MCF 10A (cell line): ENCODE measurements around the gene ACAP2. TPM values are rescaled to one million over a fixed set of nuclear protein-coding genes. Genes with fewer than 3 reads are reported as not detected.

Experiments
- BruUV-seq: library from RNA; stranded (reverse); fragments of 400-500 nt; replicated peaks from 2 replicates; lab custom pipeline; 2021; lab: Mats Ljungman, UMichigan
- CTCF ChIA-PET: fragments of 300-600 bp; sonication (Branson Sonifier 250); formaldehyde crosslinking; extraction: SDS; loops from one replicate; lab custom pipeline; 2021; ENCODE audit warnings: antibody characterized with exemption, inconsistent platforms; lab: Yijun Ruan, JAX
- POLR2A ChIA-PET: fragments of 300-600, 350-650 bp; sonication (Branson Sonifier 250); formaldehyde crosslinking; extraction: SDS; loops from one replicate; lab custom pipeline; 2020; ENCODE audit warnings: antibody characterized with exemption, inconsistent platforms; lab: Yijun Ruan, JAX
- DNase-seq: peaks from one replicate; pipeline ENCODE4 v3.0.0-alpha.2; 2018; ENCODE audit not compliant: unreplicated experiment
- H3K27ac Mint-ChIP-seq: one replicate; pipeline ENCODE4 v1.8.0; 2022; ENCODE audit warnings: mild to moderate bottlenecking, low read depth, mixed read lengths; ENCODE audit not compliant: unreplicated experiment
- H3K27me3 Mint-ChIP-seq: one replicate; pipeline ENCODE4 v1.8.0; 2022; ENCODE audit warnings: mixed read lengths; ENCODE audit not compliant: insufficient read depth, unreplicated experiment
- H3K36me3 Mint-ChIP-seq: one replicate; pipeline ENCODE4 v1.8.0; 2022; ENCODE audit warnings: mild to moderate bottlenecking, moderate library complexity, mixed read lengths; ENCODE audit not compliant: insufficient read depth, unreplicated experiment
- H3K4me1 Mint-ChIP-seq: one replicate; pipeline ENCODE4 v1.8.0; 2022; ENCODE audit warnings: mixed read lengths; ENCODE audit not compliant: insufficient read depth, unreplicated experiment
- H3K4me3 Mint-ChIP-seq: one replicate; pipeline ENCODE4 v1.8.0; 2022; ENCODE audit warnings: mild to moderate bottlenecking, moderate library complexity, mixed read lengths; ENCODE audit not compliant: unreplicated experiment
- H3K9me3 Mint-ChIP-seq: one replicate; pipeline ENCODE4 v1.8.0; 2022; ENCODE audit warnings: mixed read lengths; ENCODE audit not compliant: unreplicated experiment
- CTCF ChIP-seq: fragments of 200-600 bp; IDR thresholded peaks from one replicate; pipeline ENCODE4 v1.8.0; 2022; ENCODE audit warnings: antibody characterized with exemption, mild to moderate bottlenecking; ENCODE audit not compliant: unreplicated experiment
- intact Hi-C: fragments of 100-400 bp; cut with micrococcal nuclease; formaldehyde crosslinking; loops from 2 replicates; pipeline ENCODE4 v1.14.1; 2022
- total RNA-seq: library from RNA; stranded (reverse); gene quantifications from 2 replicates; pipeline ENCODE4 v1.2.3, GENCODE V29; 2022

Gene ACAP2
- total RNA-seq, 1 experiment from 2014 or later: 53.2 TPM

GRCh38 chr3:195448205-195448875, 5.5 kb upstream of the ACAP2 start:
- Mint-ChIP-seq H3K4me3 (no peak overlapping the region), H3K9me3 (no peaks in the 10 kb centered on the region), H3K27ac (no peak overlapping the region), H3K4me1 (peaks cover 15% of the 10 kb centered on the region), H3K36me3 (no peaks in the 10 kb centered on the region), H3K27me3 (no peaks in the 10 kb centered on the region)
- no TSS peak for BruUV-seq
- intact Hi-C loops: no loop called here
- ChIA-PET CTCF (no interaction called here), POLR2A (no interaction called here)
- no peak for TF ChIP-seq CTCF
- DNase-seq: no peak

- DNase-seq: no peak
- H3K4me3 Mint-ChIP-seq: no peak overlapping the region
- TF ChIP-seq CTCF: no peak
- ChIA-PET CTCF (interaction anchor here (0.7 to 1.1 kb wide), 2 partner anchors 169 to 177 kb away, joined by 3 to 4 read pairs; no protein-coding TSS in a partner anchor), POLR2A (no interaction called here)
- BruUV-seq: no TSS peak
- H3K9me3 Mint-ChIP-seq: no peaks in the 10 kb centered on the region
- H3K27ac Mint-ChIP-seq: no peak overlapping the region
- peaks cover 18% of the 10 kb centered on the region for H3K4me1 Mint-ChIP-seq
- no peaks in the 10 kb centered on the region for H3K27me3 Mint-ChIP-seq
- intact Hi-C loops: no loop called here
- H3K36me3 Mint-ChIP-seq: no peaks in the 10 kb centered on the region
These were observed 4.4 kb upstream of the ACAP2 start for GRCh38 chr3:195447201-195447600.

- Mint-ChIP-seq H3K4me1 (peaks cover 18% of the 10 kb centered on the region), H3K27ac (no peak overlapping the region), H3K4me3 (no peak overlapping the region), H3K36me3 (no peaks in the 10 kb centered on the region), H3K9me3 (no peaks in the 10 kb centered on the region), H3K27me3 (no peaks in the 10 kb centered on the region)
- CTCF ChIA-PET: no interaction called here
- BruUV-seq: no TSS peak
- DNase-seq: no peak
- intact Hi-C loops: no loop called here
- POLR2A ChIA-PET: no interaction called here
- TF ChIP-seq CTCF: no peak
These were observed 3.5 kb upstream of the ACAP2 start for GRCh38 chr3:195446359-195446758.

GRCh38 chr3:195445885-195446284, 3.1 kb upstream of the ACAP2 start:
- Mint-ChIP-seq H3K4me3 (no peak overlapping the region), H3K9me3 (no peaks in the 10 kb centered on the region), H3K36me3 (no peaks in the 10 kb centered on the region), H3K27ac (no peak overlapping the region), H3K27me3 (no peaks in the 10 kb centered on the region), H3K4me1 (peaks cover 14% of the 10 kb centered on the region)
- no TSS peak for BruUV-seq
- CTCF ChIA-PET: no interaction called here
- intact Hi-C loops: no loop called here
- DNase-seq: no peak
- POLR2A ChIA-PET: interaction anchor here (1.1 kb wide), 1 partner anchor 10 kb away, joined by 3 read pairs; no protein-coding TSS in a partner anchor
- no peak for TF ChIP-seq CTCF
